ENCODE data around the gene TLL2. TPM values are rescaled to one million over a fixed set of nuclear protein-coding genes. Genes with fewer than 3 reads are reported as not detected.

Gene TLL2
- total RNA-seq, 1 donor from 2014 or later, result not detected

- Mint-ChIP-seq H3K36me3 (ENCODE audit: low read depth) (no peaks in the 10 kb centered on the region), H3K27me3 (peaks cover 8% of the 10 kb centered on the region), H3K4me1 (peaks cover 10% of the 10 kb centered on the region), H3K9me3 (no peaks in the 10 kb centered on the region), H3K27ac (no peak overlapping the region), H3K4me3 (peak overlapping the region; percentile 83)
- intact Hi-C loops (cut with micrococcal nuclease), result loop anchor here (10.0 kb wide), 1 partner anchor 650 kb away; no protein-coding TSS in a partner anchor
- DNase-seq, result no peak
Measured at GRCh38 chr10:96374639-96374984, 139.1 kb downstream of the TLL2 start.

DNA sequence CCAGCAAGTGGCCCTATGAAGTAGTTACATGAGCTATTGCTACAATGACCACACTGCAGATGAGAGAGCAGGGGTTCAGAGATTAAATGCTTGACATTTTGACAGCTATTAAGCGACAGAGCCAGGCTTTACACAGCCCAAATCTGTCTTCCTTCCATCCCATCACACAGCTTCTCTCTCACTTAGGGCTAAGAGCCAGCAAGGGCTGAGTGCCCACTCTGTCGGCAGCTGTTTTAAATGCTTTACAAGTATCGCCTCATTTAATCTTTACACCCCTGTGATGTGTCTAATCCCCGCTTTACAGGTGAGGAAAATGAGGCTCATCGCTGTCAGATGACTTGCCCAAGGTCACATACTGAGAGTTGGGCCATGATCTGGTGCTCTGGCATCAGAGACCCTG, 139.7 kb downstream of the TLL2 start:
- Mint-ChIP-seq H3K4me3 (peak overlapping the region; percentile 54), H3K27ac (no peak overlapping the region), H3K9me3 (no peaks in the 10 kb centered on the region), H3K27me3 (peaks cover 8% of the 10 kb centered on the region), H3K4me1 (peaks cover 10% of the 10 kb centered on the region), H3K36me3 (ENCODE audit: low read depth) (no peaks in the 10 kb centered on the region)
- intact Hi-C loops (cut with micrococcal nuclease), result loop anchor here (10.0 kb wide), 1 partner anchor 651 kb away; no protein-coding TSS in a partner anchor
- DNase-seq, result no peak

DNA sequence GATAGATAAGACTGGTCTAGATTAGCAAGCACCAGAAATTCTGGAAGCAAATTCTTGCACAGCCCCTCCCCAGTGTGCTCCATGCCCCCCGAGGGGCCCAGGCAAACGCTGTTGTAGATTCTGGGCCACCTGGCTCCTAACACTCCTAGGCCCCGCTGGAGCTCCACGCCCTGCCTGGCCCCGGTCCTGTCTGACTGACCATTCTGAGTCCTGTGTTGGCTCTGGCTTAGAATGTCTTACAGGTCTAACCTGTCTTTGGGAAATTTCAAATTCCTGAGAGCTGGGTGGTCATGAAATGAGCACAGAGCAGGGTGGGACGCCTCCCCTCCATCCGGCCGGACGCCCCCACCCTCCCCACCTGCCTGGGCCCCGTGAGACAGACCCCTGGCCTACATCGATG, 142.4 kb downstream of the TLL2 start:
- Mint-ChIP-seq H3K27ac (no peak overlapping the region), H3K9me3 (no peaks in the 10 kb centered on the region), H3K4me3 (no peak overlapping the region), H3K27me3 (peaks cover 8% of the 10 kb centered on the region), H3K36me3 (ENCODE audit: low read depth) (no peaks in the 10 kb centered on the region), H3K4me1 (peaks cover 10% of the 10 kb centered on the region)
- intact Hi-C loops (cut with micrococcal nuclease), result loop anchor here (10.0 kb wide), 1 partner anchor 653 kb away; no protein-coding TSS in a partner anchor
- no peak for DNase-seq

DNA sequence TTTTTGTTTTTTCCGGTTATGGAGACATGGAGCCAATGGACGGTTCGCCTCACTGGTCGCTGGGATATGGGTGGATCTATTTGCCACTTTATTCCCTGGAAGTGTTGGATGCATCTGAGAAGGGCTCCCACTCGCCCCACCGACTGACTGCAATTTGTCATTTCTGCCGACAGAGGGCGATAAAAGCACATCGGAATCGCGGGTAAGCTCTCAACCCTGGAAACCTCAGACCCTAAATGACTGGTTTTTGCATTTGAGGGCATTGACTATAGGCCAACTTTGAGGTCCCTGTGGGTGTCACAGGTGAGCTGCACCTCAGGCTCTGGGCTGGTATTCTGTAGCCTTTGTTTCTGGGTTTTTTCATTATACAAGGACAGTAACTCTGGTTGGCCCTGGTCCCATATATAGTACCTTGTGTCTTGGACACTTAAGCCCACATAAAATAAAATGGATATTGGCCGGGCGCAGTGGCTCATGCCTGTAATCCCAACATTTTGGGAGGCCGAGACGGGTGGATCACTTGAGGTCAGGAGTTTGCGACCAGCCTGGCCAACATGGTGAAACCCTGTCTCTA, 143.1 kb downstream of the TLL2 start:
- Mint-ChIP-seq H3K9me3 (no peaks in the 10 kb centered on the region), H3K4me1 (peaks cover 9% of the 10 kb centered on the region), H3K27me3 (peaks cover 6% of the 10 kb centered on the region), H3K4me3 (no peak overlapping the region), H3K27ac (no peak overlapping the region), H3K36me3 (ENCODE audit: low read depth) (no peaks in the 10 kb centered on the region)
- intact Hi-C loops (cut with micrococcal nuclease), result loop anchor here (10.0 kb wide), 1 partner anchor 654 kb away; no protein-coding TSS in a partner anchor
- peak; percentile 84 for DNase-seq

- DNase-seq, result no peak
- Mint-ChIP-seq H3K4me3 (no peak overlapping the region), H3K27ac (no peak overlapping the region), H3K36me3 (ENCODE audit: low read depth) (no peaks in the 10 kb centered on the region), H3K9me3 (no peaks in the 10 kb centered on the region), H3K27me3 (peaks cover 6% of the 10 kb centered on the region), H3K4me1 (peaks cover 5% of the 10 kb centered on the region)
- intact Hi-C loops (cut with micrococcal nuclease), result loop anchor here (10.0 kb wide), 1 partner anchor 655 kb away; no protein-coding TSS in a partner anchor
Measured at GRCh38 chr10:96369890-96370583, 143.7 kb downstream of the TLL2 start.

- H3K27me3 Mint-ChIP-seq, result peaks cover 2% of the 10 kb centered on the region
- H3K27ac Mint-ChIP-seq, result no peak overlapping the region
- intact Hi-C loops (cut with micrococcal nuclease), result no loop called here
- H3K36me3 Mint-ChIP-seq (ENCODE audit: low read depth), result no peaks in the 10 kb centered on the region
- H3K4me1 Mint-ChIP-seq, result no peaks in the 10 kb centered on the region
- H3K4me3 Mint-ChIP-seq, result no peak overlapping the region
- no peak for DNase-seq
- no peaks in the 10 kb centered on the region for H3K9me3 Mint-ChIP-seq
Measured at GRCh38 chr10:96368971-96369370, 144.8 kb downstream of the TLL2 start.

DNA sequence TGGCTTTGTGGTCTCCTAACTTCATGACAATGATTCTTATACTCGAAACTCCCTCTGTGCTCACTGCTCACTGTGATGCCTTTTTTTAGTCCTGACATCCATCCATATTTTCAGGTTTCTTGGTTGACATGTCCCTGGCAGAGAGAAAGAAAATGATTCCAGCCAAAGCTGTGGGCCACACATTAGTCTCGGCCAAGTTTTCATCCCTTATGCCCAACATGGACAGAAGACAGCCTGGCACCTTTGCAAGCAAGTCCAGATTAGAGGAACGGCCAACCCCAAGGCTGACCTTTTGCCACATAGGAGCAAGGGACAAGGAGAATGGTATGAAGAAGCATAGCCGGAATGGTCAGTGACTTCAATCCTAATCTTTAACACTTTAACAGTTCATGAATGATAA, 146.3 kb downstream of the TLL2 start:
- intact Hi-C loops (cut with micrococcal nuclease), result no loop called here
- no peaks in the 10 kb centered on the region for H3K9me3 Mint-ChIP-seq
- H3K4me1 Mint-ChIP-seq, result no peaks in the 10 kb centered on the region
- H3K36me3 Mint-ChIP-seq (ENCODE audit: low read depth), result no peaks in the 10 kb centered on the region
- DNase-seq, result no peak
- H3K27ac Mint-ChIP-seq, result no peak overlapping the region
- no peaks in the 10 kb centered on the region for H3K27me3 Mint-ChIP-seq
- H3K4me3 Mint-ChIP-seq, result no peak overlapping the region

DNA sequence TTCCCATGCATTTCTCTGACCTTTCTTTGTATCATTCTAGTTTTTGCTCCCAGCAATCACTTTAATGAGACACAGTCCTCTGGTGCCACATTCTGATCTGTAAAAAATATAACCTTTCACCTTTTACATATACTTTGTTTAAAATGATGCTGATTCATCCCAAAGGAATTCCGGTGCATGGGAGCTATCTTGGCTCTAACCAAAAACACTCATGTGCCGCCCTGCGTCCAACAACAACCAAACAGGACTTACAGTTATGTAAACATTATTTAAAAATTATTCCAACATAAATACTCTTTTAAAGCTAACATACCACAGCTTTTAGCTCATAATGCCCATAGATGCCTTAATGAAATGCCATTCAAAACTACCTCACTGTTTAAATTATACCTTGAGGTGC, 147.2 kb downstream of the TLL2 start:
- Mint-ChIP-seq H3K36me3 (ENCODE audit: low read depth) (no peaks in the 10 kb centered on the region), H3K4me3 (no peak overlapping the region), H3K9me3 (no peaks in the 10 kb centered on the region), H3K4me1 (no peaks in the 10 kb centered on the region), H3K27me3 (no peaks in the 10 kb centered on the region), H3K27ac (no peak overlapping the region)
- no peak for DNase-seq
- intact Hi-C loops (cut with micrococcal nuclease), result no loop called here

GRCh38 chr10:96365571-96365970, 148.2 kb downstream of the TLL2 start:
- Mint-ChIP-seq H3K4me3 (no peak overlapping the region), H3K27me3 (no peaks in the 10 kb centered on the region), H3K9me3 (no peaks in the 10 kb centered on the region), H3K27ac (no peak overlapping the region), H3K4me1 (no peaks in the 10 kb centered on the region), H3K36me3 (ENCODE audit: low read depth) (no peaks in the 10 kb centered on the region)
- intact Hi-C loops (cut with micrococcal nuclease), result no loop called here
- no peak for DNase-seq

- no peaks in the 10 kb centered on the region for H3K36me3 Mint-ChIP-seq (ENCODE audit: low read depth)
- H3K4me1 Mint-ChIP-seq, result no peaks in the 10 kb centered on the region
- no peak overlapping the region for H3K4me3 Mint-ChIP-seq
- no peaks in the 10 kb centered on the region for H3K9me3 Mint-ChIP-seq
- intact Hi-C loops (cut with micrococcal nuclease), result no loop called here
- no peak overlapping the region for H3K27ac Mint-ChIP-seq
- H3K27me3 Mint-ChIP-seq, result peaks cover 5% of the 10 kb centered on the region
- DNase-seq, result no peak
Measured at GRCh38 chr10:96360766-96361165, 153.0 kb downstream of the TLL2 start.

GRCh38 chr10:96360331-96360730, 153.4 kb downstream of the TLL2 start:
- H3K4me1 Mint-ChIP-seq, result no peaks in the 10 kb centered on the region
- peaks cover 5% of the 10 kb centered on the region for H3K27me3 Mint-ChIP-seq
- intact Hi-C loops (cut with micrococcal nuclease), result no loop called here
- no peaks in the 10 kb centered on the region for H3K36me3 Mint-ChIP-seq (ENCODE audit: low read depth)
- H3K27ac Mint-ChIP-seq, result no peak overlapping the region
- H3K9me3 Mint-ChIP-seq, result no peaks in the 10 kb centered on the region
- H3K4me3 Mint-ChIP-seq, result no peak overlapping the region
- DNase-seq, result no peak

DNA sequence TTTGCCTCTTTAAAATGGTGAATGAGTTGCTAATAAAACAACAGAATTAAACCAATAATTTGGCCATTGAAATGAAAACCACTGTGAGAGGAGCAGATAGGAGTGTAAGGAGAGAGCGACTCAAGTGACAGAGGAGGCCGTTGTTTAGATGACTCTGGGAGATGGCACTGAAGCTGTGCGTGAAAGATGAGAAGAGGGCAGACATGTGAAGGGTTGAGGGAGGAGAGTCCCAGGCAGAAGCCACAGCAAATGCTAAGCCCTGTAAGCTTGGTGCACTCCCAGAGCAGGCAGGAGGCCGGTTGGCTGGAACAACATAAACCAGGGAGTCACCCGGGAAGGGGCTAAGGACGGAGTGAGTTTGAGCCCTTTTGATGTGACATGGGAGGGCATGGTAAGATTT, 154.1 kb downstream of the TLL2 start:
- Mint-ChIP-seq H3K9me3 (no peaks in the 10 kb centered on the region), H3K4me3 (no peak overlapping the region), H3K27ac (no peak overlapping the region), H3K27me3 (peaks cover 5% of the 10 kb centered on the region), H3K4me1 (no peaks in the 10 kb centered on the region), H3K36me3 (ENCODE audit: low read depth) (no peaks in the 10 kb centered on the region)
- no peak for DNase-seq
- intact Hi-C loops (cut with micrococcal nuclease), result no loop called here

DNA sequence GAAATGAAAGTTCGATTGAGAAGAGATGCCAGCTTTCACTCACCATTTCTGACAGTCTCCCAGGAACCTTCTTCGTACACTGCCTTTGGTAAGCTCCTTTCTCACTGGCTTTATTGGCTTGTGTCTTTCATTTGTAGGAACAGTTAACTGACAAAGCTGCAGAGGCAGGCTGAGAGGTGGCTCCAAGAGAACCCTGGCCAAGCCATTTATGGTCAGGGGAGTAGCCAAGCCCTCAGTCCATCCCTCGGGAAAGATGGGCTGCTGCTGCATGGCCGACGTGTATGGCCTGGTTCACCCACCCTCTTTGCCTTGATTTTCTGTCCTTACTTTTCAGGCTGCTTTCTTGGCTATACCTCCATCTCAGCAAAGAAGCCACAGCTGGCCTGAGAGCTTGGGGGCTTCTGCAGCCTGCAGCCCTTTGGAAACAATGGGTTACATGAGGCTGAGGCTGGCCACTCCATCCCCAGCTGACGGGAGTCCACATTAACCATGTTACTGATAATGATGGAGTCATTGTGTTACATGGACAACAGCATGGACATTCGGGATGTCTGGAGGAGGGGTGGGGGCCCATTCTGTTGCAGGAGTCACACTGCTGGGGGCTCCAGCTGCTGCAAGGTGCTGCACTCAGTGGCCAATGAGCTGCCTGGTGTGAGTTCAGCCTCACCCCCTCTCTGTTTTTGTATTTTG, 154.7 kb downstream of the TLL2 start, which contains the start of gene OPALIN:
OPALIN (minus strand) TSS at position 152 of the 690 bp plus-strand sequence; CDS start at position 46, 106 bp downstream.
- intact Hi-C loops (cut with micrococcal nuclease), result no loop called here
- no peaks in the 10 kb centered on the region for H3K9me3 Mint-ChIP-seq
- H3K4me1 Mint-ChIP-seq, result no peaks in the 10 kb centered on the region

DNA sequence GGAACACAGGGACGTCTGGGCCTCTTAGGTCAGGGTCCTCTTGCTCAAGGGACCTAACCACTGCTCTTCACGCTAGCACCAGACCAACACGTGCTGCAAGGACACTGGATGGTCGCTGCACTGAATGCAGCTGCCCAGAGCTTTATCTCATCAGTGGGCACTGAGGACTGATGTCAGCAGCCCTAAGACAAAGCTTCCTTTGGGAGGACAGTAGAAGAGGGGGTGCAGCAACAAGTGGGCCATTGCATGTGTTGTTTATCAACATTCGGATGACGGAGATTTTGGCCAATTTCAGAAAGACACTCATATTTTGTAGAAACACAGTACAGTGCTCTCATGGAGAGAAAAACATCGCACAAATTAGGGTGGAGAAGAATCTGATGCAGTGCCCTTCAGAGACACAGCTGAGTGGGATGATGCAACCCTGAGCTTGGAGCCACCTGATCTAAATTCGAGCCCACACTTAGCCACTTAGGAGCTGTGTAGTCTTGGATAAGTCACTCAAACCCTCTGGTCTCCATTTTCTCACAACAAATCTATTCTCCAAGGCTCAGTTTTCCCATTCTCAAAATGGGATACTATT, 156.6 kb downstream of the TLL2 start:
- Mint-ChIP-seq H3K27me3 (peaks cover 7% of the 10 kb centered on the region), H3K9me3 (no peaks in the 10 kb centered on the region), H3K4me3 (no peak overlapping the region), H3K4me1 (no peaks in the 10 kb centered on the region), H3K27ac (no peak overlapping the region), H3K36me3 (ENCODE audit: low read depth) (no peaks in the 10 kb centered on the region)
- intact Hi-C loops (cut with micrococcal nuclease), result no loop called here
- no peak for DNase-seq

More for the DNA sequence above, 154.7 kb downstream of the TLL2 start, which contains the start of gene OPALIN:
- H3K27me3 Mint-ChIP-seq, result peaks cover 5% of the 10 kb centered on the region
- H3K36me3 Mint-ChIP-seq (ENCODE audit: low read depth), result no peaks in the 10 kb centered on the region
- DNase-seq, result no peak
- no peak within 1 kb of the TSS for H3K4me3 Mint-ChIP-seq
- H3K27ac Mint-ChIP-seq, result no peak within 1 kb of the TSS

All from activated CD4-positive, alpha-beta T cell treated with anti-CD3 and anti-CD28 coated beads, Interleukin-2, amount 10 ng/mL, durations not matched to agents 24 days and 14 days (primary cell).